ENCODE results near the gene CD36.

GRCh38 chr7:80596933-80597517 is 41.4 kb upstream of the CD36 start:
- TF ChIP-seq CTCF (IDR thresholded peaks at IDR 0.05) = no peak
- TF ChIP-seq POLR2A (IDR thresholded peaks at IDR 0.05) = no peak

All from right lobe of liver (tissue), 4 donors.